HG02943 (cell line): ENCODE results near the gene HLA-DPB1.

ENCODE experiments used
- ATAC-seq: cut with Tn5 transposase; IDR thresholded peaks from one replicate; pipeline ENCODE4 v1.9.1; 2021; ENCODE audit warnings: mild to moderate bottlenecking, low read depth, moderate library complexity; ENCODE audit not compliant: unreplicated experiment

HLA-DPB1 gene

GRCh38 chr6:33069021-33069738, 6.6 kb upstream of the HLA-DPB1 start:
- ATAC-seq: no peak

GRCh38 chr6:33070909-33071308, 4.9 kb upstream of the HLA-DPB1 start:
- no peak for ATAC-seq

GRCh38 chr6:33071569-33071968, 4.2 kb upstream of the HLA-DPB1 start:
- ATAC-seq: no peak

GRCh38 chr6:33072508-33073100, 3.2 kb upstream of the HLA-DPB1 start:
- no peak for ATAC-seq

GRCh38 chr6:33073431-33073871, 2.3 kb upstream of the HLA-DPB1 start, which contains the start of gene HLA-DPA1:
HLA-DPA1 (minus strand) TSS chr6:33073649.
- ATAC-seq: no peak

- ATAC-seq: no peak
Observed at GRCh38 chr6:33075208-33075567, 602 bp upstream of the HLA-DPB1 start.

GRCh38 chr6:33076406-33076934, 680 bp downstream of the HLA-DPB1 start:
- ATAC-seq: no peak

- no peak for ATAC-seq
Observed at GRCh38 chr6:33077908-33078307, 2.1 kb downstream of the HLA-DPB1 start.

GRCh38 chr6:33078442-33078841, 2.7 kb downstream of the HLA-DPB1 start:
- ATAC-seq: no peak

GRCh38 chr6:33078919-33079521, 3.2 kb downstream of the HLA-DPB1 start:
- no peak for ATAC-seq

- ATAC-seq: no peak
Observed at GRCh38 chr6:33079580-33079979, 3.8 kb downstream of the HLA-DPB1 start.

GRCh38 chr6:33080127-33081089, 4.6 kb downstream of the HLA-DPB1 start:
- ATAC-seq: no peak

- no peak for ATAC-seq
Observed at GRCh38 chr6:33081098-33081824, 5.5 kb downstream of the HLA-DPB1 start.

GRCh38 chr6:33082702-33083101, 6.9 kb downstream of the HLA-DPB1 start:
- ATAC-seq: no peak

GRCh38 chr6:33085627-33086026, 9.8 kb downstream of the HLA-DPB1 start:
- no peak for ATAC-seq

GRCh38 chr6:33088258-33088930, 12.6 kb downstream of the HLA-DPB1 start:
- no peak for ATAC-seq

- ATAC-seq: no peak
Observed at GRCh38 chr6:33088931-33089620, 13.3 kb downstream of the HLA-DPB1 start.

GRCh38 chr6:33091957-33092356, 16.2 kb downstream of the HLA-DPB1 start:
- ATAC-seq: no peak

GRCh38 chr6:33092385-33092784, 16.6 kb downstream of the HLA-DPB1 start:
- no peak for ATAC-seq
